Muscle layer of colon (tissue), 2 donors: ENCODE results near the gene ZNF235.
"Not testable (repeated sequence)": the region's sequence is repeated elsewhere in the genome, so short reads cannot be mapped to it uniquely, and the experiment has no call there.

ENCODE experiments used
- H3K27ac ChIP-seq: one replicate; pipeline ENCODE4 v1.7.0; 2013; ENCODE audit warnings: low read depth, mild to moderate bottlenecking, low read length, moderate library complexity
- H3K27me3 ChIP-seq, 2 donors: one replicate each; pipeline ENCODE4 v1.7.0; 2013; ENCODE audit warnings: low read length in 2 of 2, mild to moderate bottlenecking in 2 of 2; ENCODE audit not compliant: insufficient read depth in 2 of 2, control insufficient read depth in 1 of 2
- H3K36me3 ChIP-seq: one replicate; pipeline ENCODE4 v1.7.0; 2013; ENCODE audit warnings: mild to moderate bottlenecking, low read length; ENCODE audit not compliant: insufficient read depth
- H3K4me1 ChIP-seq: one replicate; pipeline ENCODE4 v1.7.0; 2013; ENCODE audit warnings: mild to moderate bottlenecking, low read length; ENCODE audit not compliant: insufficient read depth
- H3K4me3 ChIP-seq, 2 donors: one replicate each; pipeline ENCODE4 v1.7.0; 2013; ENCODE audit warnings: low read length in 2 of 2, low read depth in 1 of 2, mild to moderate bottlenecking in 1 of 2, moderate library complexity in 1 of 2
- H3K9ac ChIP-seq: one replicate; pipeline ENCODE4 v1.7.0; 2013; ENCODE audit warnings: low read length
- H3K9me3 ChIP-seq: one replicate; pipeline ENCODE4 v1.7.0; 2013; ENCODE audit warnings: mild to moderate bottlenecking, low read length
- donor health status: abdominal sarcoma.
- donor health status: Adenocarcinoma of cecum.

The ZNF235 gene

DNA sequence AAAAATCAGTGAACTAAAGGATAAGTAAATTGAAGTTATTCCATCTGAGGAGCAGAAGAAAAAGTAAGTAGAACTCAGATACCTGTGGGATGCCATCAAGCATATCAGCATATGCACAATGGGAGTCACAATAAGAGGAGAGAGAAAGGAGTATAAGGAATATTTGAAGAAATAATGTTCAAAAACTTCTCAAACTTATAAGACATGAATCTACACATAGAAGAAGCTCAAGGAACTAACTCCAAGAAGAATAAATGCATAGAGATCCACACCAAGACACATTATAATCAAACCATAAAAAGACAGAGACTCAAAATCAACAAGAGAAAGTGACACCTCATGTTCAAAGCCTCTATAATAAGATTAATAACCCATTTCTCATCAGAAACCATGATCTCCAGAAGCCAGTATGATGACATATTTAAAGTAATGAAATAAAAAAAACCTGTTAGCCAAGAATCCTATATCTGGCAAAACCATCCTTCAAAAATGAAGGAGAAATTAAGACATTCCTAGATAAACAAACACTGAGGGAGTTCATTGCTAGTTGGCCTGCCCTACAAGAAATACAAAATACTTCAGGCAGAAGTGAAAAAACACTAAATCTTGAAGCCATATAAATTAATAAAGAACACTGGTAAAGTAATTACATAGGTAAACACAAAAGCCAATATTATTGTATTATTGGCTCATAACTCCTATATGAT, 49.0 kb downstream of the ZNF235 start:
- Histone ChIP-seq H3K36me3 (no peaks in the 10 kb centered on the region), H3K27me3 (no peaks in the 10 kb centered on the region), H3K9ac (no peak overlapping the region), H3K9me3 (peaks cover 29% of the 10 kb centered on the region), H3K4me1 (no peaks in the 10 kb centered on the region), H3K27ac (no peak overlapping the region), H3K4me3 (no peak overlapping the region)

DNA sequence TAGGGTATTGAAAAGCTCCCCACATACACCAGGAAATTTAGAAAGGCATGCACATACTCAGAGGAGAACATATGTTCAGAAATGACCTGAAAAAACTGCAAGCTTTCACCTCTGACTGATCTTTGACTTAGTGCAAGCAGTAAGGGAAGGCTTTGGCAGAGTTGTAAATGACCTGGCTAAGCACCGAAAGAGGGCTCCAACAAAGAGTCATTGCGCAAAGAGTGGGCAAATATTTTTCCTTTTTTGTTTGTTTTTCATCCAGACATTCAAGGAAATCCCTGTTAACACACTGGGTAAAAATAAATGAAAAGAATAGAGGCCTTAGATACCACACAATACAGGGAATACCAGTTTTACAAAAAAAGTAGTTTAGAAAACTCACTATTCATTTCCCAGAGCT, 50.3 kb downstream of the ZNF235 start:
- Histone ChIP-seq H3K9ac (no peak overlapping the region), H3K27me3 (no peaks in the 10 kb centered on the region), H3K4me3 (no peak overlapping the region), H3K27ac (no peak overlapping the region), H3K4me1 (no peaks in the 10 kb centered on the region), H3K9me3 (peaks cover 27% of the 10 kb centered on the region), H3K36me3 (no peaks in the 10 kb centered on the region)

DNA sequence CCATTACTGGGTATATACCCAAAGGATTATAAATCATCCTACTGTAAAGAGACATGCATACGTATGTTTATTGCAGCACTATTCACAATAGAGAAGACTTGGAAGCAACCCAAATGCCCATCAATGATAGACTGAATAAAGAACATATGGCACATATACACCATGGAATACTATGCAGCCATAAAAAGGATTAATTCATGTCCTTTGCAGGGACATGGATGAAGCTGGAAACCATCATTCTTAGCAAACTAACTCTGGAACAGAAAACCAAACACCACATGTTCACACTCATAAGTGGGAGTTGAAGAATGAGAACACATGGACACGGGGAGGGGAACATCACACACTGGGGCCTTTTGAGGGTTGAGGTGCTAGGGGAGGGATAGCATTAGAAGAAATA, 51.4 kb downstream of the ZNF235 start:
- H3K27ac ChIP-seq, H3K4me1 ChIP-seq, H3K27me3 ChIP-seq, H3K9ac ChIP-seq, H3K4me3 ChIP-seq, H3K36me3 ChIP-seq: not testable (repeated sequence)
- H3K9me3 ChIP-seq = peaks cover 37% of the 10 kb centered on the region

DNA sequence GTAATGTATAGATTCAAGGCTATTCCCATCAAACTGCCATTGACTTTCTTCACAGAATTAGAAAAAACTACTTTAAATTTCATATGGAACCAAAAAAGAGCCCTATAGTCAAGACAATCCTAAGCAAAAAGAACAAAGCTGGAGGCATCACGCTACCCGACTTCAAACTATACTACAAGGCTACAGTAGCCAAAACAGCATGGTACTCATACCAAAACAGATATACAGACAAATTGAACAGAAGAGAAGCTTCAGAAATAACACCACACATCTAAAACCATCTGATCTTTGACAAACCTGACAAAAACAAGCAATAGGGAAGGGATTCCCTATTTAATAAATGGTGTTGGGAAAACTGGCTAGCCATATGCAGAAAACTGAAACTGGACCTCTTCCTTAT, 52.5 kb downstream of the ZNF235 start:
- H3K4me1 ChIP-seq, H3K27me3 ChIP-seq, H3K27ac ChIP-seq, H3K36me3 ChIP-seq, H3K4me3 ChIP-seq, H3K9ac ChIP-seq: not testable (repeated sequence)
- peaks cover 43% of the 10 kb centered on the region for H3K9me3 ChIP-seq

DNA sequence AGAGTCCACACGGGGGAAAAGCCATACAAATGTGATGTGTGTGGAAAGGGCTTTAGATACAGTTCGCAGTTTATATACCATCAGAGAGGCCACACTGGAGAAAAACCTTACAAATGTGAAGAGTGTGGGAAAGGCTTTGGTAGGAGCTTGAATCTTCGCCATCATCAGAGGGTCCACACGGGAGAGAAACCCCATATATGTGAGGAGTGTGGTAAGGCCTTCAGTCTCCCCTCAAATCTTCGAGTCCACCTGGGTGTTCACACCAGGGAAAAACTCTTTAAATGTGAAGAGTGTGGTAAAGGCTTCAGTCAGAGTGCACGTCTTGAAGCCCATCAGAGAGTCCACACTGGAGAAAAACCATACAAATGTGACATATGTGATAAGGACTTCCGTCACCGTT, 68.4 kb downstream of the ZNF235 start:
- peak overlapping the region; percentile 2 to 26 for H3K4me3 ChIP-seq
- H3K4me1 ChIP-seq = no peaks in the 10 kb centered on the region
- no peaks in the 10 kb centered on the region for H3K27me3 ChIP-seq
- peaks cover 54% of the 10 kb centered on the region for H3K36me3 ChIP-seq
- H3K27ac ChIP-seq = no peak overlapping the region
- H3K9me3 ChIP-seq = peaks cover 57% of the 10 kb centered on the region
- H3K9ac ChIP-seq = no peak overlapping the region
